ENCODE data around the gene CORO1C.

GRCh38 chr12:108778053-108778452 lies 46.7 kb upstream of the CORO1C start:
- no peak for TF ChIP-seq EP300 (IDR thresholded peaks at IDR 0.05)
- no peak for TF ChIP-seq CTCF (IDR thresholded peaks at IDR 0.05)
- TF ChIP-seq POLR2A (IDR thresholded peaks at IDR 0.05): no peak

All from gastroesophageal sphincter (tissue), 3 donors.